WTC11 (cell line): Measurements from ENCODE around the gene TACR2. TPM values are rescaled to one million over a fixed set of nuclear protein-coding genes. Genes with fewer than 3 reads are reported as not detected.

Experiments
- ATAC-seq: fragments of 200-7000 bp; cut with Tn5 transposase; 2 replicates; pipeline ENCODE4 v1.10.0; 2021; ENCODE audit warnings: mild to moderate bottlenecking, moderate library complexity
- CTCF ChIA-PET: fragments of 300-600 bp; sonication (Branson Sonifier 250); formaldehyde crosslinking; loops from one replicate; lab custom pipeline; 2021; ENCODE audit warnings: antibody characterized with exemption; lab: Charles Lee
- POLR2A ChIA-PET: fragments of 350-600 bp; sonication (Branson Sonifier 250); formaldehyde crosslinking; loops from one replicate; lab custom pipeline; 2021; ENCODE audit warnings: antibody characterized with exemption; lab: Charles Lee
- DNase-seq: peaks from one replicate; pipeline ENCODE4 v3.0.0; 2021; ENCODE audit warnings: low spot score
- H3K27ac Mint-ChIP-seq: 2 replicates; pipeline ENCODE4 v1.8.0; 2021; ENCODE audit warnings: mixed read lengths
- H3K27me3 Mint-ChIP-seq: 2 replicates; pipeline ENCODE4 v1.8.0; 2021; ENCODE audit warnings: low read depth, mild to moderate bottlenecking, moderate library complexity, mixed read lengths
- H3K36me3 Mint-ChIP-seq: 2 replicates; pipeline ENCODE4 v1.8.0; 2021; ENCODE audit warnings: mixed read lengths
- H3K4me1 Mint-ChIP-seq: 2 replicates; pipeline ENCODE4 v1.8.0; 2022; ENCODE audit warnings: mixed read lengths
- H3K4me3 Mint-ChIP-seq: 2 replicates; pipeline ENCODE4 v1.8.0; 2021; ENCODE audit warnings: mild to moderate bottlenecking, moderate library complexity, mixed read lengths
- H3K9me3 Mint-ChIP-seq: 2 replicates; pipeline ENCODE4 v1.8.0; 2021; ENCODE audit warnings: mixed read lengths
- CREB1 ChIP-seq: sonication (generic); formaldehyde crosslinking; IDR thresholded peaks from 2 replicates; pipeline ENCODE4 v1.8.0; 2023; ENCODE audit warnings: mild to moderate bottlenecking, missing genetic modification reagents
- GRHL2 ChIP-seq: fragments of 250-450 bp; sonication (Bioruptor Pico); IDR thresholded peaks from 2 replicates; pipeline ENCODE4 v1.8.0; 2022; ENCODE audit warnings: mild to moderate bottlenecking, moderate library complexity; ENCODE audit not compliant: insufficient replicate concordance, severe bottlenecking
- NR3C1 ChIP-seq: sonication (generic); formaldehyde crosslinking; conservative IDR thresholded peaks from 2 replicates; pipeline ENCODE4 v1.8.1; 2023; ENCODE audit warnings: low read depth, mild to moderate bottlenecking, missing genetic modification reagents
- OVOL2 ChIP-seq: fragments of 250-450 bp; sonication (Bioruptor Pico); IDR thresholded peaks from 2 replicates; pipeline ENCODE4 v1.9.0; 2021; ENCODE audit warnings: mild to moderate bottlenecking, borderline replicate concordance
- ZNF121 ChIP-seq: sonication (generic); formaldehyde crosslinking; IDR thresholded peaks from 2 replicates; pipeline ENCODE4 v1.8.0; 2023; ENCODE audit warnings: missing genetic modification reagents
- ZNF416 ChIP-seq: fragments of 250-450 bp; sonication (Bioruptor Pico); IDR thresholded peaks from 2 replicates; pipeline ENCODE4 v1.9.0; 2021; ENCODE audit warnings: mild to moderate bottlenecking, inconsistent platforms
- total RNA-seq: library from RNA; stranded (reverse); gene quantifications from 3 replicates; pipeline ENCODE4 v1.2.3, GENCODE V29; 2021
- TF ChIP-seq, protein P1 (sequence below): fragments of 250-450 bp; sonication (Bioruptor Pico); IDR thresholded peaks from 2 replicates; pipeline ENCODE4 v1.9.0; 2021; ENCODE audit warnings: moderate library complexity, mild to moderate bottlenecking, inconsistent platforms, borderline replicate concordance
- TF ChIP-seq, protein P2 (sequence below): fragments of 250-450 bp; sonication (Bioruptor Pico); IDR thresholded peaks from 2 replicates; pipeline ENCODE4 v2.1.2; 2022; ENCODE audit warnings: mild to moderate bottlenecking, moderate library complexity
- TF ChIP-seq, protein P3 (sequence below): sonication (generic); formaldehyde crosslinking; IDR thresholded peaks from 2 replicates; pipeline ENCODE4 v1.8.1; 2023; ENCODE audit warnings: mild to moderate bottlenecking, moderate library complexity, missing genetic modification reagents
- TF ChIP-seq, protein P4 (sequence below): fragments of 250-450 bp; sonication (Bioruptor Pico); IDR thresholded peaks from 2 replicates; pipeline ENCODE4 v1.8.0; 2021; ENCODE audit warnings: mild to moderate bottlenecking
- TF ChIP-seq, protein P5 (sequence below): sonication (generic); formaldehyde crosslinking; IDR thresholded peaks from 2 replicates; pipeline ENCODE4 v1.8.1; 2022; ENCODE audit warnings: missing genetic modification reagents, borderline replicate concordance

The TACR2 gene
- total RNA-seq, 1 experiment from 2014 or later = 0.20 TPM

DNA sequence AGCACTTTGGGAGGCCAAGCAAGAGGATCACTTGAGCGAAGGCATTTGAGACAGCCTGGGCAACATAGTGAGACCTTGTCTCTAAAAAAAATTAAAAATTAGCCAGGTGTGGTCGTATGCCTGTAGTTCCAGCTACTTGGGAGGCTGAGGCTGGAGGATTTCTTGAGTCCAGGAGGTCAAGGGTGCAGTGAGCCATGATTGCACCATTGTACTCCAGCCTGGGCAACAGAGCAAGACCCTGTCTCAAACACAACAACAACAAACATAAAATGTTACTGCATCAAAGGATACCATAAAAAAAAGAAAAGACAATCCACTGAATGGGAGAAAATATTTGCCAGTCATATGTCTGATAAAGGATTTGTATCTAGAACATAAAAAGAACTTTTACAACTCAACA is 60.5 kb downstream of the TACR2 start:
- ATAC-seq (no peak), DNase-seq (no peak)
- H3K36me3 Mint-ChIP-seq = peaks cover 22% of the 10 kb centered on the region
- peaks cover 45% of the 10 kb centered on the region for H3K4me1 Mint-ChIP-seq
- H3K4me3 Mint-ChIP-seq = no peak overlapping the region
- TF ChIP-seq OVOL2 (no peak), ZNF121 (CRISPR knock-in tag) (peak; percentile 75; the same call in 1 of the 2 replicates), ZNF416 (CRISPR knock-in tag) (no peak), GRHL2 (CRISPR knock-in tag) (no peak)
- TF ChIP-seq, protein P1, sequence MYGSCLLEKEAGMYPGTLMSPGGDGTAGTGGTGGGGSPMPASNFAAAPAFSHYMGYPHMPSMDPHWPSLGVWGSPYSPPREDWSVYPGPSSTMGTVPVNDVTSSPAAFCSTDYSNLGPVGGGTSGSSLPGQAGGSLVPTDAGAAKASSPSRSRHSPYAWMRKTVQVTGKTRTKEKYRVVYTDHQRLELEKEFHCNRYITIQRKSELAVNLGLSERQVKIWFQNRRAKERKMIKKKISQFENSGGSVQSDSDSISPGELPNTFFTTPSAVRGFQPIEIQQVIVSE (CRISPR knock-in tag) = no peak
- TF ChIP-seq, protein P2, sequence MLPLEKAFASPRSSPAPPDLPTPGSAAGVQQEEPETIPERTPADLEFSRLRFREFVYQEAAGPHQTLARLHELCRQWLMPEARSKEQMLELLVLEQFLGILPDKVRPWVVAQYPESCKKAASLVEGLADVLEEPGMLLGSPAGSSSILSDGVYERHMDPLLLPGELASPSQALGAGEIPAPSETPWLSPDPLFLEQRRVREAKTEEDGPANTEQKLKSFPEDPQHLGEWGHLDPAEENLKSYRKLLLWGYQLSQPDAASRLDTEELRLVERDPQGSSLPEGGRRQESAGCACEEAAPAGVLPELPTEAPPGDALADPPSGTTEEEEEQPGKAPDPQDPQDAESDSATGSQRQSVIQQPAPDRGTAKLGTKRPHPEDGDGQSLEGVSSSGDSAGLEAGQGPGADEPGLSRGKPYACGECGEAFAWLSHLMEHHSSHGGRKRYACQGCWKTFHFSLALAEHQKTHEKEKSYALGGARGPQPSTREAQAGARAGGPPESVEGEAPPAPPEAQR = no peak
- TF ChIP-seq, protein P3, sequence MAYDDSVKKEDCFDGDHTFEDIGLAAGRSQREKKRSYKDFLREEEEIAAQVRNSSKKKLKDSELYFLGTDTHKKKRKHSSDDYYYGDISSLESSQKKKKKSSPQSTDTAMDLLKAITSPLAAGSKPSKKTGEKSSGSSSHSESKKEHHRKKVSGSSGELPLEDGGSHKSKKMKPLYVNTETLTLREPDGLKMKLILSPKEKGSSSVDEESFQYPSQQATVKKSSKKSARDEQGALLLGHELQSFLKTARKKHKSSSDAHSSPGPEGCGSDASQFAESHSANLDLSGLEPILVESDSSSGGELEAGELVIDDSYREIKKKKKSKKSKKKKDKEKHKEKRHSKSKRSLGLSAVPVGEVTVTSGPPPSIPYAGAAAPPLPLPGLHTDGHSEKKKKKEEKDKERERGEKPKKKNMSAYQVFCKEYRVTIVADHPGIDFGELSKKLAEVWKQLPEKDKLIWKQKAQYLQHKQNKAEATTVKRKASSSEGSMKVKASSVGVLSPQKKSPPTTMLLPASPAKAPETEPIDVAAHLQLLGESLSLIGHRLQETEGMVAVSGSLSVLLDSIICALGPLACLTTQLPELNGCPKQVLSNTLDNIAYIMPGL = no peak
- no peaks in the 10 kb centered on the region for H3K27me3 Mint-ChIP-seq
- peak overlapping the region; percentile 45; the same call in 1 of the 2 replicates for H3K27ac Mint-ChIP-seq
- ChIA-PET CTCF (no interaction called here), POLR2A (interaction anchor here (0.7 kb wide), 1 partner anchor 45 kb away, joined by 4 read pairs; no protein-coding TSS in a partner anchor)
- H3K9me3 Mint-ChIP-seq = no peaks in the 10 kb centered on the region

DNA sequence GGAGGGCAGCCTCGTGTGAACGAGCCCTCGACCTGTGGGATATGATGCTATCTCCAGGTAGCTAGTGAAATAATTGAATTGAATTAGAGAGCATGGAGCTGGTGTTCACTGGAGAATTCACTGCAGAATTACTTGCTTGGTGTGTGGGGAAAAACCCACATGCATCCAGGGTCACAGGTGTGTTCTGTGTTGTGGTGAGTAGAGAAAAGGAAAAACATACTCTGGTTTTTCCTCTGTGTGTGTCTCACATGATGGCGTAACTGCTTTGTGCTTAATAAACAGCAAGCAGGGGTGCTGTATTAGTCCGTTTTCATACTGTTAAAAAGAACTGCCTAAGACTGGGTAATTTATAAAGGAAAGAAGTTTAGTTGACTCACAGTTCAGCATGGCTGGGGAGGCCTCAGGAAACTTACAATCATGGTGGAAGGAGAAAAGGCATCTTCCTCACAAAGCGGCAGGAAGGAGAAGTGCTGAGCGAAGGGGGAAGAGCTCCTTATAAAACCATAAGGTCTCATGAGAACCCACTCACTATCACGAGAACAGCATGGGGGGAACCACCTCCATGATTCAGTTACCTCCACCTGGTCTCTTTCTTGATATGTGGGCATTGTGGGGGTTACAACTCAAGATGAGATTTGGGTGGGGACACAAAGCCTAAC is 62.6 kb downstream of the TACR2 start:
- DNase-seq = no peak
- TF ChIP-seq CREB1 (no peak), NR3C1 (CRISPR knock-in tag) (no peak)
- TF ChIP-seq, protein P4, sequence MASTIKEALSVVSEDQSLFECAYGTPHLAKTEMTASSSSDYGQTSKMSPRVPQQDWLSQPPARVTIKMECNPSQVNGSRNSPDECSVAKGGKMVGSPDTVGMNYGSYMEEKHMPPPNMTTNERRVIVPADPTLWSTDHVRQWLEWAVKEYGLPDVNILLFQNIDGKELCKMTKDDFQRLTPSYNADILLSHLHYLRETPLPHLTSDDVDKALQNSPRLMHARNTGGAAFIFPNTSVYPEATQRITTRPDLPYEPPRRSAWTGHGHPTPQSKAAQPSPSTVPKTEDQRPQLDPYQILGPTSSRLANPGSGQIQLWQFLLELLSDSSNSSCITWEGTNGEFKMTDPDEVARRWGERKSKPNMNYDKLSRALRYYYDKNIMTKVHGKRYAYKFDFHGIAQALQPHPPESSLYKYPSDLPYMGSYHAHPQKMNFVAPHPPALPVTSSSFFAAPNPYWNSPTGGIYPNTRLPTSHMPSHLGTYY (CRISPR knock-in tag) = no peak
- TF ChIP-seq, protein P5, sequence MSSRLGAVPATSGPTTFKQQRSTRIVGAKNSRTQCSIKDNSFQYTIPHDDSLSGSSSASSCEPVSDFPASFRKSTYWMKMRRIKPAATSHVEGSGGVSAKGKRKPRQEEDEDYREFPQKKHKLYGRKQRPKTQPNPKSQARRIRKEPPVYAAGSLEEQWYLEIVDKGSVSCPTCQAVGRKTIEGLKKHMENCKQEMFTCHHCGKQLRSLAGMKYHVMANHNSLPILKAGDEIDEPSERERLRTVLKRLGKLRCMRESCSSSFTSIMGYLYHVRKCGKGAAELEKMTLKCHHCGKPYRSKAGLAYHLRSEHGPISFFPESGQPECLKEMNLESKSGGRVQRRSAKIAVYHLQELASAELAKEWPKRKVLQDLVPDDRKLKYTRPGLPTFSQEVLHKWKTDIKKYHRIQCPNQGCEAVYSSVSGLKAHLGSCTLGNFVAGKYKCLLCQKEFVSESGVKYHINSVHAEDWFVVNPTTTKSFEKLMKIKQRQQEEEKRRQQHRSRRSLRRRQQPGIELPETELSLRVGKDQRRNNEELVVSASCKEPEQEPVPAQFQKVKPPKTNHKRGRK (CRISPR knock-in tag) = no peak
- POLR2A ChIA-PET = interaction anchor here (0.6 kb wide), 1 partner anchor 43 kb away, joined by 6 read pairs; no protein-coding TSS in a partner anchor
- CTCF ChIA-PET = interaction anchor here (0.5 to 1.6 kb wide), 5 partner anchors 10 to 54 kb away, joined by 3 to 8 read pairs (median 4); no protein-coding TSS in a partner anchor
- Mint-ChIP-seq H3K36me3 (peaks cover 23% of the 10 kb centered on the region), H3K27me3 (no peaks in the 10 kb centered on the region), H3K9me3 (no peaks in the 10 kb centered on the region), H3K4me1 (peaks cover 41% of the 10 kb centered on the region), H3K27ac (peak overlapping the region; percentile 77), H3K4me3 (no peak overlapping the region)
- ATAC-seq = no peak

Other genes starting within 250 kb of the TACR2 start
- 41.2 to 43.7 TPM (median 43.0 TPM) in 3 replicates for gene SUPV3L1, start 236.7 kb downstream of the TACR2 start, total RNA-seq
- gene HKDC1, start 196.6 kb downstream of the TACR2 start, total RNA-seq = 0.09 TPM in 2 of 3 replicates, not detected in the other
- 218 to 220 TPM (median 219 TPM) in 3 replicates for gene HK1, start 138.4 kb downstream of the TACR2 start, total RNA-seq
- gene TSPAN15, start 34.5 kb upstream of the TACR2 start, total RNA-seq = 8.3 to 10.4 TPM (median 10.1 TPM) in 3 replicates
- gene NEUROG3, start 156.5 kb upstream of the TACR2 start, total RNA-seq = 1.9 to 2.4 TPM (median 2.0 TPM) in 3 replicates
- gene FAM241B, start 213.3 kb upstream of the TACR2 start, total RNA-seq = 24.4 to 28.9 TPM (median 26.9 TPM) in 3 replicates